Measurements from ENCODE around the gene DPP10. TPM values are rescaled to one million over a fixed set of nuclear protein-coding genes. Genes with fewer than 3 reads are reported as not detected.
"Not testable (repeated sequence)": the region's sequence is repeated elsewhere in the genome, so short reads cannot be mapped to it uniquely, and the experiment has no call there.

The DPP10 gene
- total and polyA plus RNA-seq, 9 donors: 0.12 to 5.9 (median 0.64) TPM; not detected in 3

GRCh38 chr2:114507744-114508143, 65.3 kb downstream of the DPP10 start:
- H3K36me3 ChIP-seq: no peaks in the 10 kb centered on the region
- no peak for TF ChIP-seq CTCF (IDR thresholded peaks at IDR 0.05)
- H3K4me3 ChIP-seq: no peak overlapping the region
- intact Hi-C loops (cut with DNase I): no loop called here
- DNase-seq: no peak
- no peak overlapping the region for H3K27ac ChIP-seq
- H3K4me1 ChIP-seq (ENCODE audit: insufficient read depth): peaks cover 2% of the 10 kb centered on the region
- H3K9me3 ChIP-seq: peaks cover 0 to 3% of the 10 kb centered on the region in 2 donors
- H3K27me3 ChIP-seq: no peaks in the 10 kb centered on the region

GRCh38 chr2:114515882-114516281, 73.4 kb downstream of the DPP10 start:
- Histone ChIP-seq H3K27ac (no peak overlapping the region), H3K36me3 (no peaks in the 10 kb centered on the region), H3K9me3 (no peaks in the 10 kb centered on the region), H3K4me3 (no peak overlapping the region), H3K4me1 (ENCODE audit: insufficient read depth) (no peaks in the 10 kb centered on the region), H3K27me3 (no peaks in the 10 kb centered on the region)
- no peak for TF ChIP-seq CTCF (IDR thresholded peaks at IDR 0.05)
- no peak for TF ChIP-seq EP300 (IDR thresholded peaks at IDR 0.05)
- no peak for TF ChIP-seq POLR2A (IDR thresholded peaks at IDR 0.05)
- DNase-seq: no peak
- 82 to 83% (median 82%) methylated on average over 3 of the region's 3 CpGs for WGBS, 3 donors
- intact Hi-C loops (cut with DNase I): no loop called here

GRCh38 chr2:114517580-114517979, 75.1 kb downstream of the DPP10 start:
- H3K4me1 ChIP-seq (ENCODE audit: insufficient read depth): no peaks in the 10 kb centered on the region
- H3K36me3 ChIP-seq: no peaks in the 10 kb centered on the region
- TF ChIP-seq POLR2A (IDR thresholded peaks at IDR 0.05) (no peak), EP300 (IDR thresholded peaks at IDR 0.05) (no peak), CTCF (IDR thresholded peaks at IDR 0.05) (no peak)
- intact Hi-C loops (cut with DNase I): no loop called here
- 93 to 97% (median 94%) methylated on average over 5 of the region's 5 CpGs for WGBS, 3 donors
- H3K27ac ChIP-seq: no peak overlapping the region
- H3K9me3 ChIP-seq: no peaks in the 10 kb centered on the region
- no peak overlapping the region for H3K4me3 ChIP-seq
- no peak for DNase-seq
- H3K27me3 ChIP-seq: no peaks in the 10 kb centered on the region

- H3K4me3 ChIP-seq: no peak overlapping the region
- intact Hi-C loops (cut with DNase I): no loop called here
- no peaks in the 10 kb centered on the region for H3K36me3 ChIP-seq
- DNase-seq: no peak
- WGBS, 3 donors: 95 to 98% (median 96%) methylated on average over 5 of the region's 5 CpGs
- H3K4me1 ChIP-seq (ENCODE audit: insufficient read depth): no peaks in the 10 kb centered on the region
- H3K27ac ChIP-seq: no peak overlapping the region
- TF ChIP-seq POLR2A (IDR thresholded peaks at IDR 0.05): no peak
- no peak for TF ChIP-seq EP300 (IDR thresholded peaks at IDR 0.05)
- TF ChIP-seq CTCF (IDR thresholded peaks at IDR 0.05): no peak
- no peaks in the 10 kb centered on the region for H3K27me3 ChIP-seq
- H3K9me3 ChIP-seq: no peaks in the 10 kb centered on the region
These were observed 76.3 kb downstream of the DPP10 start for GRCh38 chr2:114518738-114519137.

GRCh38 chr2:114522612-114523011, 80.2 kb downstream of the DPP10 start:
- H3K27ac ChIP-seq; H3K36me3 ChIP-seq; H3K9me3 ChIP-seq; intact Hi-C loops (cut with DNase I); H3K4me1 ChIP-seq (ENCODE audit: insufficient read depth); H3K4me3 ChIP-seq; H3K27me3 ChIP-seq; DNase-seq: not testable (repeated sequence)
- WGBS, 3 donors: 86 to 92% (median 91%) methylated on average over 4 of the region's 4 CpGs
